ENCODE measurements around the gene OR2J3.

DNA sequence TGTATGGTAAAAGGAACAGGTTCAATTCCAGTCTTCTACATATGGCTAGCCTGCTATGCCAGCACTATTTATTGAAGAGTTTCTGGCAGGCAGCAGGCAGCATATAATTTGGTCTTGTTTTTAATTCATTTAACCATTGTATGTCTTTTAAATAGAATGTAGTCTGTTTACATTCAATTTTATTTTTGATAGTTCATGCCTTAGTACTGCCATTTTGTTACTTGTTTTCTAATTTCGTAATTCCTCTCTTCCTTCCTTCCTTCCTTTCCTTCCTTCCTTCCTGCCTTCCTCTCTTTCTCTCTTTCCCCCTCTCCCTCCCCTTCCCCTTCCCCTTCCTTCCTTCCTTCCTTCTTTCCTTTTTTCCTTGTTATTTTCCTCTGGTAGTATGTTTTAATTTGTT lies 45.2 kb downstream of the OR2J3 start:
- TF ChIP-seq CTCF (IDR thresholded peaks at IDR 0.05; ENCODE audit: low read depth, low read length, poor library complexity, severe bottlenecking) = no peak
- TF ChIP-seq EZH2phosphoT487 (IDR thresholded peaks at IDR 0.05; ENCODE audit: borderline replicate concordance, low read length) = no peak

Measured in DOHH2 (cell line).